ENCODE results near the gene NINJ1.

The NINJ1 gene

GRCh38 chr9:93125331-93125894 is 8.6 kb downstream of the NINJ1 start:
- peaks cover 60% of the 10 kb centered on the region for H3K4me1 ChIP-seq (ENCODE audit: control insufficient read depth, insufficient read depth, low read length)

GRCh38 chr9:93124793-93125192 is 9.3 kb downstream of the NINJ1 start:
- Histone ChIP-seq H3K27me3 (ENCODE audit: control insufficient read depth in 1 of 2, insufficient read depth in 2 of 2, low read length in 2 of 2) (no peaks in the 10 kb centered on the region), H3K9ac (ENCODE audit: low read length in 2 of 2) (no peak overlapping the region), H3K36me3 (ENCODE audit: control insufficient read depth in 2 of 2, insufficient read depth in 2 of 2, low read length in 2 of 2) (peaks cover 29 to 34% of the 10 kb centered on the region in 2 donors), H3K27ac (ENCODE audit: low read length) (peak overlapping the region; percentile 6), H3K9me3 (ENCODE audit: control insufficient read depth in 2 of 2, low read length in 2 of 2) (no peaks in the 10 kb centered on the region), H3K4me3 (ENCODE audit: low read length in 2 of 2) (no peak overlapping the region), H3K4me1 (ENCODE audit: control insufficient read depth, insufficient read depth, low read length) (peaks cover 60% of the 10 kb centered on the region)

More at GRCh38 chr9:93125331-93125894, 8.6 kb downstream of the NINJ1 start:
- Histone ChIP-seq H3K4me3 (ENCODE audit: low read length in 2 of 2) (no peak overlapping the region), H3K36me3 (ENCODE audit: control insufficient read depth in 2 of 2, insufficient read depth in 2 of 2, low read length in 2 of 2) (peaks cover 29 to 34% of the 10 kb centered on the region in 2 donors), H3K27me3 (ENCODE audit: control insufficient read depth in 1 of 2, insufficient read depth in 2 of 2, low read length in 2 of 2) (no peaks in the 10 kb centered on the region), H3K9me3 (ENCODE audit: control insufficient read depth in 2 of 2, low read length in 2 of 2) (no peaks in the 10 kb centered on the region), H3K27ac (ENCODE audit: low read length) (peak overlapping the region; percentile 6), H3K9ac (ENCODE audit: low read length in 2 of 2) (no peak overlapping the region)

GRCh38 chr9:93123561-93124283 is 10.3 kb downstream of the NINJ1 start:
- peaks cover 55% of the 10 kb centered on the region for H3K4me1 ChIP-seq (ENCODE audit: control insufficient read depth, insufficient read depth, low read length)
- H3K27ac ChIP-seq (ENCODE audit: low read length): no peak overlapping the region
- peaks cover 29 to 34% of the 10 kb centered on the region in 2 donors for H3K36me3 ChIP-seq (ENCODE audit: control insufficient read depth in 2 of 2, insufficient read depth in 2 of 2, low read length in 2 of 2)

GRCh38 chr9:93122721-93123221 is 11.3 kb downstream of the NINJ1 start:
- Histone ChIP-seq H3K27ac (ENCODE audit: low read length) (no peak overlapping the region), H3K27me3 (ENCODE audit: control insufficient read depth in 1 of 2, insufficient read depth in 2 of 2, low read length in 2 of 2) (no peaks in the 10 kb centered on the region), H3K4me1 (ENCODE audit: control insufficient read depth, insufficient read depth, low read length) (peaks cover 48% of the 10 kb centered on the region), H3K9me3 (ENCODE audit: control insufficient read depth in 2 of 2, low read length in 2 of 2) (no peaks in the 10 kb centered on the region), H3K4me3 (ENCODE audit: low read length in 2 of 2) (no peak overlapping the region), H3K9ac (ENCODE audit: low read length in 2 of 2) (no peak overlapping the region), H3K36me3 (ENCODE audit: control insufficient read depth in 2 of 2, insufficient read depth in 2 of 2, low read length in 2 of 2) (peaks cover 25 to 34% of the 10 kb centered on the region in 2 donors)

More at GRCh38 chr9:93123561-93124283, 10.3 kb downstream of the NINJ1 start:
- H3K4me3 ChIP-seq (ENCODE audit: low read length in 2 of 2): no peak overlapping the region
- no peaks in the 10 kb centered on the region for H3K9me3 ChIP-seq (ENCODE audit: control insufficient read depth in 2 of 2, low read length in 2 of 2)
- H3K9ac ChIP-seq (ENCODE audit: low read length in 2 of 2): no peak overlapping the region
- no peaks in the 10 kb centered on the region for H3K27me3 ChIP-seq (ENCODE audit: control insufficient read depth in 1 of 2, insufficient read depth in 2 of 2, low read length in 2 of 2)

GRCh38 chr9:93121316-93122241 is 12.5 kb downstream of the NINJ1 start:
- Histone ChIP-seq H3K27ac (ENCODE audit: low read length) (peak overlapping the region; percentile 79), H3K9me3 (ENCODE audit: control insufficient read depth in 2 of 2, low read length in 2 of 2) (no peaks in the 10 kb centered on the region), H3K36me3 (ENCODE audit: control insufficient read depth in 2 of 2, insufficient read depth in 2 of 2, low read length in 2 of 2) (peaks cover 25 to 34% of the 10 kb centered on the region in 2 donors), H3K9ac (ENCODE audit: low read length in 2 of 2) (no peak overlapping the region), H3K27me3 (ENCODE audit: control insufficient read depth in 1 of 2, insufficient read depth in 2 of 2, low read length in 2 of 2) (no peaks in the 10 kb centered on the region), H3K4me3 (ENCODE audit: low read length in 2 of 2) (no peak overlapping the region), H3K4me1 (ENCODE audit: control insufficient read depth, insufficient read depth, low read length) (peaks cover 36% of the 10 kb centered on the region)

- peak overlapping the region; percentile 79 for H3K27ac ChIP-seq (ENCODE audit: low read length)
- peaks cover 25 to 30% of the 10 kb centered on the region in 2 donors for H3K36me3 ChIP-seq (ENCODE audit: control insufficient read depth in 2 of 2, insufficient read depth in 2 of 2, low read length in 2 of 2)
Observed at GRCh38 chr9:93120846-93121315, 13.2 kb downstream of the NINJ1 start.

GRCh38 chr9:93119953-93120845 is 13.9 kb downstream of the NINJ1 start:
- Histone ChIP-seq H3K4me1 (ENCODE audit: control insufficient read depth, insufficient read depth, low read length) (peaks cover 27% of the 10 kb centered on the region), H3K36me3 (ENCODE audit: control insufficient read depth in 2 of 2, insufficient read depth in 2 of 2, low read length in 2 of 2) (peaks cover 23 to 24% of the 10 kb centered on the region in 2 donors), H3K9ac (ENCODE audit: low read length in 2 of 2) (peak overlapping the region in 1 of 2 donors; percentile 54), H3K27ac (ENCODE audit: low read length) (peak overlapping the region; percentile 79), H3K27me3 (ENCODE audit: control insufficient read depth in 1 of 2, insufficient read depth in 2 of 2, low read length in 2 of 2) (no peaks in the 10 kb centered on the region), H3K9me3 (ENCODE audit: control insufficient read depth in 2 of 2, low read length in 2 of 2) (no peaks in the 10 kb centered on the region), H3K4me3 (ENCODE audit: low read length in 2 of 2) (peak overlapping the region; percentile 21 to 49)

More at GRCh38 chr9:93120846-93121315, 13.2 kb downstream of the NINJ1 start:
- no peak overlapping the region for H3K4me3 ChIP-seq (ENCODE audit: low read length in 2 of 2)
- H3K9ac ChIP-seq (ENCODE audit: low read length in 2 of 2): peak overlapping the region in 1 of 2 donors; percentile 54
- H3K27me3 ChIP-seq (ENCODE audit: control insufficient read depth in 1 of 2, insufficient read depth in 2 of 2, low read length in 2 of 2): no peaks in the 10 kb centered on the region
- H3K9me3 ChIP-seq (ENCODE audit: control insufficient read depth in 2 of 2, low read length in 2 of 2): no peaks in the 10 kb centered on the region
- peaks cover 33% of the 10 kb centered on the region for H3K4me1 ChIP-seq (ENCODE audit: control insufficient read depth, insufficient read depth, low read length)

- Histone ChIP-seq H3K27me3 (ENCODE audit: control insufficient read depth in 1 of 2, insufficient read depth in 2 of 2, low read length in 2 of 2) (no peaks in the 10 kb centered on the region), H3K4me1 (ENCODE audit: control insufficient read depth, insufficient read depth, low read length) (peaks cover 27% of the 10 kb centered on the region), H3K9ac (ENCODE audit: low read length in 2 of 2) (peak overlapping the region in 1 of 2 donors; percentile 43), H3K4me3 (ENCODE audit: low read length in 2 of 2) (peak overlapping the region in 1 of 2 donors; percentile 49), H3K9me3 (ENCODE audit: control insufficient read depth in 2 of 2, low read length in 2 of 2) (no peaks in the 10 kb centered on the region), H3K27ac (ENCODE audit: low read length) (peak overlapping the region; percentile 60), H3K36me3 (ENCODE audit: control insufficient read depth in 2 of 2, insufficient read depth in 2 of 2, low read length in 2 of 2) (peaks cover 17 to 20% of the 10 kb centered on the region in 2 donors)
Observed at GRCh38 chr9:93119703-93119952, 14.4 kb downstream of the NINJ1 start.

- peak overlapping the region in 1 of 2 donors; percentile 49 for H3K4me3 ChIP-seq (ENCODE audit: low read length in 2 of 2)
Observed at GRCh38 chr9:93118863-93119702, 15.0 kb downstream of the NINJ1 start.

More at GRCh38 chr9:93118863-93119702, 15.0 kb downstream of the NINJ1 start:
- Histone ChIP-seq H3K27me3 (ENCODE audit: control insufficient read depth in 1 of 2, insufficient read depth in 2 of 2, low read length in 2 of 2) (no peaks in the 10 kb centered on the region), H3K4me1 (ENCODE audit: control insufficient read depth, insufficient read depth, low read length) (peaks cover 27% of the 10 kb centered on the region), H3K36me3 (ENCODE audit: control insufficient read depth in 2 of 2, insufficient read depth in 2 of 2, low read length in 2 of 2) (peaks cover 14 to 18% of the 10 kb centered on the region in 2 donors), H3K9ac (ENCODE audit: low read length in 2 of 2) (peak overlapping the region in 1 of 2 donors; percentile 43), H3K27ac (ENCODE audit: low read length) (peak overlapping the region; percentile 60), H3K9me3 (ENCODE audit: control insufficient read depth in 2 of 2, low read length in 2 of 2) (no peaks in the 10 kb centered on the region)

All from stomach smooth muscle (tissue), 2 donors.